Measurements from ENCODE around the gene C22orf15.
"Not testable (repeated sequence)": the region's sequence is repeated elsewhere in the genome, so short reads cannot be mapped to it uniquely, and the experiment has no call there.

C22orf15 gene

GRCh38 chr22:23762842-23763578, at the start of gene C22orf15:
Gene C22orf15, plus strand, starts transcription at chr22:23762990. Its CDS starts 317 bp downstream, at chr22:23763307.
- DNase-seq, result no peak

GRCh38 chr22:23713696-23714595, 48.8 kb upstream of the C22orf15 start:
- no peak for DNase-seq

- peak; percentile 10 for DNase-seq
Measured at GRCh38 chr22:23714596-23715578, 47.9 kb upstream of the C22orf15 start.

GRCh38 chr22:23715806-23716375, 46.9 kb upstream of the C22orf15 start:
- DNase-seq, result no peak

- DNase-seq, result peak; percentile 82
Measured at GRCh38 chr22:23716811-23717801, 45.7 kb upstream of the C22orf15 start.

GRCh38 chr22:23718371-23719165, 44.2 kb upstream of the C22orf15 start:
- DNase-seq, result no peak

GRCh38 chr22:23720855-23721254, 41.9 kb upstream of the C22orf15 start:
- DNase-seq, result no peak

GRCh38 chr22:23722160-23722559, 40.6 kb upstream of the C22orf15 start:
- no peak for DNase-seq

- DNase-seq, result no peak
Measured at GRCh38 chr22:23722724-23723123, 40.1 kb upstream of the C22orf15 start.

- DNase-seq, result not testable (repeated sequence)
Measured at GRCh38 chr22:23728108-23728507, 34.7 kb upstream of the C22orf15 start.

GRCh38 chr22:23737696-23738095, 25.1 kb upstream of the C22orf15 start:
- DNase-seq, result no peak

GRCh38 chr22:23742505-23743264, 20.1 kb upstream of the C22orf15 start:
- no peak for DNase-seq

- DNase-seq, result no peak
Measured at GRCh38 chr22:23743303-23743705, 19.5 kb upstream of the C22orf15 start.

GRCh38 chr22:23744001-23744400, 18.8 kb upstream of the C22orf15 start:
- no peak for DNase-seq

GRCh38 chr22:23744485-23744884, 18.3 kb upstream of the C22orf15 start:
- no peak for DNase-seq

GRCh38 chr22:23745791-23746190, 17.0 kb upstream of the C22orf15 start:
- no peak for DNase-seq

- DNase-seq, result no peak
Measured at GRCh38 chr22:23749841-23750301, 12.9 kb upstream of the C22orf15 start.

- no peak for DNase-seq
Measured at GRCh38 chr22:23750367-23750713, 12.4 kb upstream of the C22orf15 start.

GRCh38 chr22:23750714-23751440, 11.9 kb upstream of the C22orf15 start, which contains the start of gene ZNF70:
Gene ZNF70, minus strand, starts transcription at chr22:23751112. Its CDS starts 5,972 bp downstream, at chr22:23745140.
- peak; percentile 86 for DNase-seq

Measured in stimulated activated CD4-positive, alpha-beta T cell treated with anti-CD3 and anti-CD28 coated beads, Interleukin-4, amount 100 ng/mL, for 1 hour (primary cell).